Panc1 (cell line): Measurements from ENCODE around the gene MTREX. TPM values are rescaled to one million over a fixed set of nuclear protein-coding genes. Genes with fewer than 3 reads are reported as not detected.

ENCODE experiments used
- ATAC-seq: fragments of 200-7000 bp; cut with Tn5 transposase; 2 replicates; pipeline ENCODE4 v1.9.1; 2020; ENCODE audit warnings: mild to moderate bottlenecking, moderate library complexity
- BruUV-seq: library from RNA; stranded (reverse); fragments of 400-500 nt; replicated peaks from 2 replicates; lab custom pipeline; 2021; lab: Mats Ljungman, UMichigan
- CTCF ChIA-PET: fragments of 300-600 bp; sonication (Branson Sonifier 250); formaldehyde crosslinking; loops from one replicate; lab custom pipeline; 2022; ENCODE audit warnings: antibody characterized with exemption; lab: Charles Lee
- POLR2A ChIA-PET: fragments of 300-600 bp; sonication (Branson Sonifier 250); formaldehyde crosslinking; loops from one replicate; lab custom pipeline; 2022; ENCODE audit warnings: antibody characterized with exemption; lab: Charles Lee
- DNase-seq: peaks from one replicate; pipeline ENCODE4 v3.0.0-alpha.2; 2010; ENCODE audit warnings: low read depth, low spot score
- H3K27ac ChIP-seq: 2 replicates; pipeline ENCODE4 v1.5.1; 2011; ENCODE audit warnings: mild to moderate bottlenecking, low read length, inconsistent platforms
- H3K27me3 ChIP-seq: fragments of 200-500 bp; sonication (Bioruptor generic); 2 replicates; pipeline ENCODE4 v1.6.0; 2014; ENCODE audit warnings: low read length, inconsistent platforms; ENCODE audit not compliant: control insufficient read depth, insufficient read depth
- H3K36me3 ChIP-seq: fragments of 200-500 bp; sonication (Bioruptor generic); 2 replicates; pipeline ENCODE4 v1.5.1; 2014; ENCODE audit warnings: inconsistent platforms, mild to moderate bottlenecking, low read length, moderate library complexity; ENCODE audit not compliant: control insufficient read depth, insufficient read depth
- H3K4me1 ChIP-seq: 2 replicates; pipeline ENCODE4 v1.5.1; 2011; ENCODE audit warnings: inconsistent platforms, mild to moderate bottlenecking, low read length, moderate library complexity; ENCODE audit not compliant: control insufficient read depth, insufficient read depth
- H3K4me3 ChIP-seq, 2 experiments: 2 replicates each; pipeline ENCODE4 v1.5.1; 2011 to 2012; ENCODE audit warnings: low read depth in 2 of 2, low read length in 2 of 2, mild to moderate bottlenecking in 2 of 2, inconsistent platforms in 1 of 2, moderate library complexity in 1 of 2
- H3K9me3 ChIP-seq: fragments of 200-500 bp; sonication (Bioruptor generic); 2 replicates; pipeline ENCODE4 v1.5.1; 2014; ENCODE audit warnings: low read depth, mild to moderate bottlenecking, inconsistent platforms, low read length, moderate library complexity; ENCODE audit not compliant: control insufficient read depth, insufficient read depth
- POLR2AphosphoS5 ChIP-seq: IDR thresholded peaks from 2 replicates; pipeline ENCODE4 v1.6.1; 2012; ENCODE audit warnings: mild to moderate bottlenecking, low read depth, low read length, moderate library complexity
- REST ChIP-seq, 2 experiments: IDR thresholded peaks; 2 replicates each; pipeline ENCODE4 v1.6.1; 2011 to 2012; ENCODE audit warnings: low read depth in 2 of 2, control low read depth in 1 of 2, low read length in 1 of 2, mild to moderate bottlenecking in 1 of 2, moderate library complexity in 1 of 2; ENCODE audit not compliant: insufficient read depth in 1 of 2
- SIN3A ChIP-seq: IDR thresholded peaks from 2 replicates; pipeline ENCODE4 v1.6.1; 2012; ENCODE audit warnings: low read depth, mild to moderate bottlenecking, low read length, moderate library complexity, borderline replicate concordance; ENCODE audit not compliant: insufficient read depth
- TCF7L2 ChIP-seq: IDR thresholded peaks from 2 replicates; pipeline ENCODE4 v1.6.1; 2011; ENCODE audit warnings: mild to moderate bottlenecking, low read depth, low read length, inconsistent platforms
- in situ Hi-C: cut with HindIII; loops from 2 replicates; pipeline ENCODE4 v1.10.0; 2016; ENCODE audit warnings: low sequenced_read_pairs, low pct_unique_long_range_greater_than_20kb
- intact Hi-C: fragments of 100-400 bp; cut with micrococcal nuclease; formaldehyde crosslinking; loops from one replicate; pipeline ENCODE4 v1.10.0; 2022; ENCODE audit not compliant: unreplicated experiment
- total RNA-seq: library from RNA; stranded (reverse); gene quantifications from one replicate; pipeline ENCODE4 v1.2.1, GENCODE V29; 2021; ENCODE audit not compliant: unreplicated experiment
- TF ChIP-seq, protein P1 (sequence below): fragments of 450-650 bp; IDR thresholded peaks from 2 replicates; pipeline ENCODE4 v1.5.1; 2017; ENCODE audit warnings: mild to moderate bottlenecking

MTREX gene
- total RNA-seq, 1 experiment from 2014 or later, result 97.0 TPM

DNA sequence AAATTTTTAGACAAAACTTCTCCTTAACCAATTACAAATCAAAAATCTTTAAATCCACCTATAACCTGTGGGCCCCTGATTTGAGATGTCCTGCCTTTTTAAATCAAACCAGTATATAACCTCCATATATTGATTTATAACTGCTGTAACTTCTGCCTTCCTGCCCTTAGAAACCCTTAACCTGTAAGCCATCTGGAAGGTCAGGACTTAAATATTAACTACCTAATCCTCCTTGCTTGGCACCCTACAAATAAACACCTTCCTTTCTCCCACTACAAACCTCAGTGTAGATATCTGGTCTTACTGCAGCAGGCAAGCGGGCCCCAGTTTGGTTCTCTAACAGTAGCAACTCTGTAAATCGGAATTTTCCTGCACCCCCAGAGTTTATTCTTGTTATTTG lies 83.9 kb downstream of the MTREX start:
- intact Hi-C loops (no loop called here), in situ Hi-C loops (no loop called here)
- H3K27ac ChIP-seq, result no peak overlapping the region
- CTCF ChIA-PET, result no interaction called here
- POLR2A ChIA-PET, result no interaction called here
- no peak overlapping the region for H3K4me3 ChIP-seq
- BruUV-seq, result no TSS peak
- ATAC-seq (no peak), DNase-seq (no peak)
- H3K36me3 ChIP-seq, result peaks cover 25% of the 10 kb centered on the region
- H3K4me1 ChIP-seq, result no peaks in the 10 kb centered on the region
- TF ChIP-seq, protein P1, sequence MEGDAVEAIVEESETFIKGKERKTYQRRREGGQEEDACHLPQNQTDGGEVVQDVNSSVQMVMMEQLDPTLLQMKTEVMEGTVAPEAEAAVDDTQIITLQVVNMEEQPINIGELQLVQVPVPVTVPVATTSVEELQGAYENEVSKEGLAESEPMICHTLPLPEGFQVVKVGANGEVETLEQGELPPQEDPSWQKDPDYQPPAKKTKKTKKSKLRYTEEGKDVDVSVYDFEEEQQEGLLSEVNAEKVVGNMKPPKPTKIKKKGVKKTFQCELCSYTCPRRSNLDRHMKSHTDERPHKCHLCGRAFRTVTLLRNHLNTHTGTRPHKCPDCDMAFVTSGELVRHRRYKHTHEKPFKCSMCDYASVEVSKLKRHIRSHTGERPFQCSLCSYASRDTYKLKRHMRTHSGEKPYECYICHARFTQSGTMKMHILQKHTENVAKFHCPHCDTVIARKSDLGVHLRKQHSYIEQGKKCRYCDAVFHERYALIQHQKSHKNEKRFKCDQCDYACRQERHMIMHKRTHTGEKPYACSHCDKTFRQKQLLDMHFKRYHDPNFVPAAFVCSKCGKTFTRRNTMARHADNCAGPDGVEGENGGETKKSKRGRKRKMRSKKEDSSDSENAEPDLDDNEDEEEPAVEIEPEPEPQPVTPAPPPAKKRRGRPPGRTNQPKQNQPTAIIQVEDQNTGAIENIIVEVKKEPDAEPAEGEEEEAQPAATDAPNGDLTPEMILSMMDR, result no peak
- TF ChIP-seq TCF7L2, result no peak
- no peak for TF ChIP-seq SIN3A
- no peak for TF ChIP-seq POLR2AphosphoS5
- no peak for TF ChIP-seq REST (IDR thresholded peaks at IDR 0.05; ENCODE audit: insufficient read depth in 1 of 2, low read depth in 2 of 2, low read length in 1 of 2)
- no peaks in the 10 kb centered on the region for H3K27me3 ChIP-seq
- H3K9me3 ChIP-seq, result no peaks in the 10 kb centered on the region

- Histone ChIP-seq H3K36me3 (peaks cover 18% of the 10 kb centered on the region; the same call in 1 of the 2 replicates), H3K4me3 (no peak overlapping the region), H3K4me1 (no peaks in the 10 kb centered on the region), H3K9me3 (no peaks in the 10 kb centered on the region), H3K27ac (no peak overlapping the region), H3K27me3 (no peaks in the 10 kb centered on the region)
- DNase-seq, result no peak
- ChIA-PET POLR2A (interaction anchor here (0.6 kb wide), 2 partner anchors 47 to 263 kb away, joined by 5 to 6 read pairs; no protein-coding TSS in a partner anchor), CTCF (no interaction called here)
- ATAC-seq, result no peak
- intact Hi-C loops, result no loop called here
- TF ChIP-seq TCF7L2 (no peak), POLR2AphosphoS5 (no peak), SIN3A (no peak), REST (IDR thresholded peaks at IDR 0.05; ENCODE audit: insufficient read depth in 1 of 2, low read depth in 2 of 2, low read length in 1 of 2) (no peak)
- TF ChIP-seq, protein P1, result no peak
- in situ Hi-C loops, result no loop called here
- BruUV-seq, result no TSS peak
Measured at GRCh38 chr5:55392669-55393068, 84.9 kb downstream of the MTREX start.
